ENCODE results near the gene ARRB1.
"Not testable (repeated sequence)": the region's sequence is repeated elsewhere in the genome, so short reads cannot be mapped to it uniquely, and the experiment has no call there.

Gene ARRB1

GRCh38 chr11:75342966-75343870 is 8.2 kb downstream of the ARRB1 start:
- peak; percentile 31 for DNase-seq

- DNase-seq, result no peak
Measured at GRCh38 chr11:75342231-75342918, 9.1 kb downstream of the ARRB1 start.

GRCh38 chr11:75341612-75342011 is 9.8 kb downstream of the ARRB1 start:
- no peak for DNase-seq

- DNase-seq, result no peak
Measured at GRCh38 chr11:75339685-75340409, 11.6 kb downstream of the ARRB1 start.

GRCh38 chr11:75338516-75339208 is 12.8 kb downstream of the ARRB1 start:
- no peak for DNase-seq

- DNase-seq, result no peak
Measured at GRCh38 chr11:75337195-75337654, 14.2 kb downstream of the ARRB1 start.

- DNase-seq, result no peak
Measured at GRCh38 chr11:75334976-75335375, 16.5 kb downstream of the ARRB1 start.

- no peak for DNase-seq
Measured at GRCh38 chr11:75334402-75334891, 17.0 kb downstream of the ARRB1 start.

- no peak for DNase-seq
Measured at GRCh38 chr11:75333807-75334140, 17.7 kb downstream of the ARRB1 start.

- DNase-seq, result no peak
Measured at GRCh38 chr11:75333022-75333806, 18.2 kb downstream of the ARRB1 start.

- DNase-seq, result not testable (repeated sequence)
Measured at GRCh38 chr11:75331761-75332160, 19.7 kb downstream of the ARRB1 start.

GRCh38 chr11:75331304-75331703 is 20.2 kb downstream of the ARRB1 start:
- DNase-seq, result not testable (repeated sequence)

GRCh38 chr11:75330886-75331285 is 20.6 kb downstream of the ARRB1 start:
- not testable (repeated sequence) for DNase-seq

- DNase-seq, result no peak
Measured at GRCh38 chr11:75330291-75330690, 21.2 kb downstream of the ARRB1 start.

- peak; percentile 69 for DNase-seq
Measured at GRCh38 chr11:75328426-75329277, 22.8 kb downstream of the ARRB1 start.

GRCh38 chr11:75326439-75326810 is 25.0 kb downstream of the ARRB1 start:
- DNase-seq, result no peak

- DNase-seq, result no peak
Measured at GRCh38 chr11:75325713-75326438, 25.6 kb downstream of the ARRB1 start.

GRCh38 chr11:75324740-75325139 is 26.7 kb downstream of the ARRB1 start:
- DNase-seq, result no peak

- no peak for DNase-seq
Measured at GRCh38 chr11:75324189-75324588, 27.3 kb downstream of the ARRB1 start.

- DNase-seq, result no peak
Measured at GRCh38 chr11:75323609-75324008, 27.9 kb downstream of the ARRB1 start.
